Dermis microvascular lymphatic vessel endothelial cell (primary cell): ENCODE results near the gene GP2. TPM values are rescaled to one million over a fixed set of nuclear protein-coding genes. Genes with fewer than 3 reads are reported as not detected.
"Not testable (repeated sequence)": the region's sequence is repeated elsewhere in the genome, so short reads cannot be mapped to it uniquely, and the experiment has no call there.

Experiments used
- DNase-seq, 2 donors: peaks; one replicate each; pipeline versions ENCODE4 v3.0.0 to v3.0.0-alpha.2; 2010; ENCODE audit warnings: low read depth in 2 of 2
- total RNA-seq: library from RNA; depleted of rRNA; stranded (reverse); fragments of >200 nt; gene quantifications from 2 replicates; pipeline ENCODE4 v1.2.1, GENCODE V29; 2014

GP2 gene
- total RNA-seq, 1 donor from 2014 or later: not detected

- DNase-seq: no peak
These were observed 2.3 kb downstream of the GP2 start for GRCh38 chr16:20325005-20325404.

- DNase-seq: no peak
These were observed 3.7 kb downstream of the GP2 start for GRCh38 chr16:20323591-20324117.

DNA sequence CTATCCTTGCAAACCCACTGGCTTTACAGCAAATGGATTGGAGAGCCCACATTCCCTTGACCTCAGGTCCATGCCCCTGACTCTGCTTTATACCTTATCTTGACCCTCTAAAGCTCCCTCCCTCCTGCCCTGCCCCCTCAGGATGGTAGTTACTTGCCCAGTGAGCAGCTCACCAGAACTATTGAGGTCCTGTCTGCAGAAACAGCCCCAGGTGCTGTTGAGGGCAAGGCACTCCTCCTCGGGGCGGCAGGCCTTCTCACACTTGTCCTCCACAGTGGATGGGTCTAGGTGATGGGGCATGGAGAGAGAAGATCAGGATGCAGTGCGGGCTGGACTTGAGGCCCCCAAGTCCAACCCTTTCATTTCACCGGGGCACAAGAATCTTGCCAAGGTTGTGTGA is 4.6 kb downstream of the GP2 start:
- no peak for DNase-seq

DNA sequence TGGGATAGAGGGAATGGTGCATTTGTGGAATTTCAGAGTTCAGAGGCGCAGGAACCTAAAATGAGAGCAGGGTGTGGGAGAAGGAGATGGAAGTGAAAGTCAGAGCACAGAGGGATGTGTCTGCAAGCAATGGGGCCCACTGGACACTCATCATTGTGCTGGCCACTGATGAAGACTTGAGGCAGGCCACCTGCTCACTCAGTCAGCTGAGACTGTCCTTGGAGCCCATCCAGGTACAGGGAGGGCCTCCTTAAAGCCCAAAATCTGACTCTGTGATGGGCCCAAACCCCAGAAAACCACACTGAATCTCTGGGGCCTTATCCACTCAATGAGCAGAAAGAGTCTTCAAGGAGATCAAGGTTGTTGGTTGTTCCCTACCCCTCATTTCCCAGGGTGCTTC is 5.6 kb downstream of the GP2 start:
- DNase-seq: no peak

- DNase-seq: not testable (repeated sequence)
These were observed 6.3 kb downstream of the GP2 start for GRCh38 chr16:20321051-20321450.

- no peak for DNase-seq
These were observed 6.7 kb downstream of the GP2 start for GRCh38 chr16:20320592-20320991.

DNA sequence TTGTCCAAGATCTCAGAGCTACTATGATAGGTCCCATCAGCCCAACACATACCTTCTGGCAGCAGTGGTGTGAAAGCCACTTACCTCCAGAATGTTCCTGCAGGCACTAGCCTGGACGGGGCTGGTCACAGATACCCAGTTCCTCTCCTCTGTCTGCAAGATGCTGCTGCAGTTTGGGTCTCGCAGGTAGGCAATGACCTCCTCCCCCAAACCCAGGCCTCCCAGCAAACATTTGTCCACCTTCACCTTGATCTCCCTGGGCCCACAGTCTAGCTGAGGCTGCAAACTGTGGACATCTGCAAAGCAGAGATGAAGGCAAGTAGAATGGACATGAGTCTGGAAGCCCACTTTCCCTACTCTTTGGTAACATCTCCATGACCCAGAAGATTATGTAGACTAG is 7.1 kb downstream of the GP2 start:
- DNase-seq: no peak

- DNase-seq: no peak
These were observed 7.9 kb downstream of the GP2 start for GRCh38 chr16:20319406-20319805.

- no peak for DNase-seq
These were observed 8.9 kb downstream of the GP2 start for GRCh38 chr16:20318437-20318836.

DNA sequence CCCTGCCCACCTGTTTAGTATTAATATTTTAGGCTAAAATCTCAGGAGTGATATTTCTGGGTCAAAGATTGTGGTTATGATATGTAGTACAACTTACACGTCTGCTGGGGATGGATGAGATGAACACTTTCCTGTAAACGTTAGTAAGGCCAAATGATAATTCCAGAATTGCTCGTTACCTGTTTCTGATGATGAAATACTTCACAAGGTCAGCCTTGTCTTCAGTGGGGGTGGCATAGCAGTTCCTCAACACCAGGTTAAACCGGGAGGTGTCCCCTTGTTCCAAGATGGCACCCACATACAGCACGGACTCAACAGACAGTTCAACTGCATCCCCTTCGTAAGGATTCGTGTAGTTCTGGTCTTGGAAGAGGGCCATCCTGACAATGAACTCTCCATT is 9.3 kb downstream of the GP2 start:
- no peak for DNase-seq

DNA sequence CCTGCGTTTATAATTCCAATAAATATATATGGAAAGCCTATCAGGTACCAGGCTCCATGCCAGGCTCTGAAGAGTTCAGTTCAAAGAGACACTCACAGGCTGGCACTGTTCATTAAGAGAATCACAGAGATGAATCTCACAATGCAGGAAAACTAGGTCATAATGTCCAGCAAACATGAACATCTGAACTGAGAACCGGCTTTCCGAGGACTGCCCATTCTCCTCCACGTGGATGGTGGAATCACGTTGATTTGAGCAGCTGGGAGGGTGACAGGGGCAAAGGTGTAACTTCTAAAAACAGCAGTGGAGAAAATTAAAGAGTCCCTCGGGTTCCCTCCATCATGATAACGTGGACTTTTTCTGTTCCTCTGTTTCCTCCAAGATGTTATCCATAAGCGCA is 10.2 kb downstream of the GP2 start:
- DNase-seq: no peak

- no peak for DNase-seq
These were observed 10.6 kb downstream of the GP2 start for GRCh38 chr16:20316715-20317114.

DNA sequence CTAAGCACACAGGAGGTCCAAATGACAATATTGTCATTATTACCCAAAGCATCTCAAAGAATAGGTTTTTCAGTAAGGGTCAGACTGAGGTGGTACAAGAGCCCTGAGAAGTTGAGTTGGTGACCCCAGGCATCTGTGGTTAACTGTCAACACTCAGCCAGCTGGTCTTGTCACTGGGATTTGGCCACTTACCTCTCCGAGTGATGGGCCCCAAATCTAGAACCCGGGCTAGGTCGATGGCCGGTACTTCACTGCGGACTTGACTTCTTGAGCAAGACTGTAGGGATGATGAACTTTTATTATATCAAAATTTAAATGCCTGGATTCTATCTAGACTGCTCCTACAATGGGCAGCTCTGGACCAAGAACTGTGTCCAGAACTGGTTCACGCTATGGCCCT is 11.5 kb downstream of the GP2 start:
- no peak for DNase-seq

DNA sequence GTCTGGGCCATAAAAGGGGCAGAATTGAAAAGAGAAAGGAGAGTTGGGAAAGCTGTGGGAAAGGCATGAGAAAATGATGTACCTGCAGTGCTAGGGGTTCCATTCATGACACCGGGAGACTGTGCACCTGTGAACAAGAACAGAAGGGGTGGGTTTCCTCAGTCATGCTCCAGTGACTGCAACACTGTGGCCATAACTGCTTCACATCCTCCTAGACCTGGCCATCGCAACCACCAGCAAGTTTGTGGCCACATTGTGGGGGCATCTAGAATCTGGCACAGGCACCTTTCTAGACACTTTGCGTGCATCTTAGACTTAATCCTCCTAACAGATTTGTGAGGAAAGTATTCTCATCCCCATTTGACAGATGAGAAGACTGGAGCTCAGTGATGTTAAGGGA is 12.7 kb downstream of the GP2 start:
- no peak for DNase-seq

DNA sequence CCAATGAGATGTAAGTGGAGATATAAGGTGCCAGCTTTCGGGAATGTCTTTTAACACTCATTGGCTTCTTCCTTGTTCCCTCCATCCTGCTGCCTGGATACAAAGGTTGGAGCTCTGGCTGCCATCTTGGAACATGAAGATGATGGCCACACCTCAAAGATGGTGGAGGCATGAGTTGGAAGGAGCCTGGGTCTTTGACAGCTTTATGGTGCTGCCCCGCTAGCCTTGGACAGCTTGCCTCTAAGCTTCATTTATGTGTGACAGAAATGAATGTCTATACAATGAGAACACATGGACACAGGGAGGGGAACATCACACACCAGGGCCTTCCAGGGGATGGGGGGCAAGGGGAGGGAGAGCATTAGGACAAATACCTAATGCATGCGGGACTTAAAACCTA is 13.6 kb downstream of the GP2 start:
- no peak for DNase-seq

GRCh38 chr16:20312536-20313095 is 14.7 kb downstream of the GP2 start:
- not testable (repeated sequence) for DNase-seq

GRCh38 chr16:20311548-20311947 is 15.8 kb downstream of the GP2 start:
- DNase-seq: no peak

- no peak for DNase-seq
These were observed 16.6 kb downstream of the GP2 start for GRCh38 chr16:20310421-20311395.

GRCh38 chr16:20309786-20310185 is 17.5 kb downstream of the GP2 start:
- no peak for DNase-seq

- no peak for DNase-seq
These were observed 18.3 kb downstream of the GP2 start for GRCh38 chr16:20308801-20309590.

- no peak for DNase-seq
These were observed 19.0 kb downstream of the GP2 start for GRCh38 chr16:20308266-20308665.

DNA sequence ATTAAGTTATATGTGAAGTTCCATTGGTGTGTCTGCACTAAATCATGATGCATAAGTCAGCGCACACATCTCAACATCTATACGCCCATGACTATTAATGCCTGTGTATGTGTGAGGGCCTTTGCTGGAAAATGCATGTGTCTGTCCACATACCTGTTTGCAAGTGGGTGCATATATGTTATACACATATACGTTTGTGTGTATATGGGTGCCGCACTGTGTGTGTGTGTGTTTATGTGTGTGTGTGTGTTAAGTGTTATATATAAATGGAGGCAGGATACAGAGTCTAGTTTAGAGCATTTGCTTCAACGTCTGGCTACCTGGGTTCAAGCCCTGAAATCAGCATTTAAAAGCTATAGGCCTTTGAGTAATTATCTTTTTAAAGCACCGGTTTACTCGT is 19.5 kb downstream of the GP2 start:
- DNase-seq: no peak
